Activated T-helper 1 cell treated with anti-CD3 and anti-CD28 coated beads, Interleukin-12 subunit alpha, Interleukin-12 subunit beta, Interleukin-2, Interleukin-4 antibody, amounts not matched to agents 30 ng/mL and 10 ng/mL and 1 ng/mL, durations not matched to agents 14 hours and 24 hours and 36 hours (primary cell): Measurements from ENCODE around the gene ZFPL1. TPM values are rescaled to one million over a fixed set of nuclear protein-coding genes. Genes with fewer than 3 reads are reported as not detected.

Experiments used
- DNase-seq: peaks from one replicate; pipeline ENCODE4 v3.0.0; 2021; ENCODE audit warnings: low spot score
- H3K27ac Mint-ChIP-seq: one replicate; pipeline ENCODE4 v1.8.0; 2021; ENCODE audit warnings: mild to moderate bottlenecking, mixed read lengths
- H3K27me3 Mint-ChIP-seq: one replicate; pipeline ENCODE4 v1.8.0; 2022; ENCODE audit warnings: mild to moderate bottlenecking, moderate library complexity, mixed read lengths; ENCODE audit not compliant: insufficient read depth
- H3K36me3 Mint-ChIP-seq: one replicate; pipeline ENCODE4 v1.8.0; 2021; ENCODE audit warnings: low read depth, mixed read lengths
- H3K4me1 Mint-ChIP-seq: one replicate; pipeline ENCODE4 v1.8.0; 2021; ENCODE audit warnings: low read depth, mixed read lengths
- H3K4me3 Mint-ChIP-seq: one replicate; pipeline ENCODE4 v1.8.0; 2021; ENCODE audit warnings: mild to moderate bottlenecking, moderate library complexity, mixed read lengths
- H3K9me3 Mint-ChIP-seq: one replicate; pipeline ENCODE4 v1.8.0; 2021; ENCODE audit warnings: mixed read lengths
- intact Hi-C: fragments of 100-400 bp; cut with micrococcal nuclease; formaldehyde crosslinking; loops from one replicate; pipeline ENCODE4 v1.15.1; 2024
- total RNA-seq: library from RNA; stranded (reverse); gene quantifications from 2 replicates; pipeline ENCODE4 v1.2.3, GENCODE V29; 2022

Gene ZFPL1
- total RNA-seq, 1 donor from 2014 or later: 31.9 TPM

DNA sequence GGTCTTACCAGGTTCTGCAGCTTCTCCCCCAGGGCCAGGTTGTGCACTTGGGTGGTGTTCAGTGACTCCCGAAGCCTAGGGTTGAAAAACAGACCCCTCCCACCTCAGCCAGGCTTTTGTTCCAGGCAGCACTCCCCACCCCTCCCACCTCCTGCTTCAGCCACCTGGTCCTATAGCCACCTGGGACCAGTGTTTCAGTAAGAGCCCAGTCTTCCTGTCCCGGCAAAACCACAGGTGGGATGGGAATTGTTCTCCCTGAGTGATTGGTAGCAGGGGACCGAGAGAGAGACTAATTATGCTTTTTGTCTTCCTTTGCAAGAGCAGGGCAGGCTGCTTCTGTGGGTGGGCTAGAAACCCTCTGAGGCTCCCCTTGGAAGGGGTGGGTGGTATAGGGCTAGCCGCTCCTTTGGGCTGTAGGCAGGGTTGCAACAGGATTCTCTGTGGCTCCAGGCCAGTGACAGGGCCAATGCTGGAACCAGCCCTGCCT, 17.2 kb upstream of the ZFPL1 start:
- Mint-ChIP-seq H3K27ac (no peak overlapping the region), H3K36me3 (no peaks in the 10 kb centered on the region), H3K27me3 (no peaks in the 10 kb centered on the region), H3K4me3 (no peak overlapping the region), H3K4me1 (no peaks in the 10 kb centered on the region), H3K9me3 (no peaks in the 10 kb centered on the region)
- intact Hi-C loops: no loop called here
- no peak for DNase-seq

DNA sequence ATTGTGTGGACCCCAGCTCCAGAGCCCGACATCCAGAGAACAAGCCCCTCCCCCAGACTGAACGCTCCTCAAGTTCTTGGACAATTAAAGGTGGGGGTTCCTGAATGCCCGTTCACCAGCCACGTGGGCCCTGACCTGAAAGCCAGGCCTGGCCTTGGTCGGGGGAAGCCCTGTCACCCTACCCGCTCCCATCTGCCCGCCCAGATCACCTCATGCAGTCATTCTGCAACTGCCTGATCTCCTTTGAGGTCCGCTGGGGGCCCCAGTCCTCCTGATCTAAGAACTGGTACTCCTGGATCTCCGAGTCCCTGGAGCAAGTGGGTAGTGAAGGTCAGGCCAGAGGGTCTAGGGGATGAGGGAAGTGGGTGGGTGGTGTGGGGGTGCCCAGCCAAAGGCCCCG, 16.6 kb upstream of the ZFPL1 start:
- no peaks in the 10 kb centered on the region for H3K27me3 Mint-ChIP-seq
- H3K4me3 Mint-ChIP-seq: no peak overlapping the region
- no peaks in the 10 kb centered on the region for H3K36me3 Mint-ChIP-seq
- H3K9me3 Mint-ChIP-seq: no peaks in the 10 kb centered on the region
- H3K4me1 Mint-ChIP-seq: no peaks in the 10 kb centered on the region
- H3K27ac Mint-ChIP-seq: no peak overlapping the region
- no peak for DNase-seq
- intact Hi-C loops: no loop called here

DNA sequence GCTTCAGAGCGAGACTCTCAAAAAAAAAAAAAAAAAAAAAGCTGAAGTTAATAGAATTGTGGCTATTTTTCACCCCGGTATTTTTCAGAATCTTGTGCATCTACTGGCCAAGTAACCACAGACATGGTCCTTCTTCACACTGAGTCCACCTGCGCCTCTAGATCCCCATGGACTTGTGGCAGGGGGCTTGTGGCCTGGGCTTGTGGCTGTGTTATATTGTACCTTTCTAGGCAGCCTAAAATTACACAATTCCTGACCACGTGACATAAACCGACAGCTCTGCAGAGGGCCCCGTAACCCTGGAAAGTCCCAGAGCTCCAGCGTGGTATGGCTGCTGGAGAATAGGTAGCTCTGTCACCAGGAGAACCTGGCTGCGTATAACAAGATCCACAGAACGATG, 14.8 kb upstream of the ZFPL1 start:
- Mint-ChIP-seq H3K36me3 (no peaks in the 10 kb centered on the region), H3K4me3 (no peak overlapping the region), H3K27ac (no peak overlapping the region), H3K4me1 (no peaks in the 10 kb centered on the region), H3K27me3 (no peaks in the 10 kb centered on the region), H3K9me3 (no peaks in the 10 kb centered on the region)
- DNase-seq: no peak
- intact Hi-C loops: loop anchor here (1.0 kb wide), 1 partner anchor 9 kb away; no protein-coding TSS in a partner anchor

DNA sequence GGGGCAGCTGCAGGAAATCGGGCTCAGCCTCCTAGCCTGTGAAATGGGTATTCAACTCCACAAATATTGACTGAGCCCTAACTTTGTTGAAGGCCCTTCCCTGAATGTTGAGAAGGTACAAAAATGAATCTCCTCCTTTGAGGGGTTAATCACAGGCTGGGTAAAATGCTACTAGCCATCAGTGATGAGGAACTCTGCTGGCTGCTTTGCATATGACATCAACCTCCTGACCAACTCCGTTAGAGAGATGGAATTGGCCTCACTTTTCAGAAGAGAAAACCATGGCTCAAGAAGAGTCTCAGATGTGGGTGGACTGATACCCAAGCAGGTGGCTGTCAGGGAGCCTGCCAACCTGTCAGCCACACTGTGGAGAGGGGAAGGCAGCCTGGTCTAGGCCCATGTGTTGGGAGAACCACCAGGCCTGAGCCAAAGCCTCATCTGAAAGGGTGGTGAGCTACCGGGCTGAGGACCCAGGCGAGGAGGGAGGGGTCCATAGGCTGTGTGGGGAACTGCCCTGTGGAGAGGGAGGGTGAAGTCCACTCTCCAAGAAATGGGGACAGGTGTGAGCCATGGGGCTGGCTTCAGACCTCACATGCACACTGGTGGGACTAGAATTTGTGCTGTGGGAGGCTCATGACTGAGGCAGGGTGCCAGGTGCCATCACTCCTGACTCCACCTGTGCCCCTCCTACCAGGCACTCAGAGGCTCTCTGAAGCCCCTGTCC, 12.0 kb upstream of the ZFPL1 start:
- no peaks in the 10 kb centered on the region for H3K9me3 Mint-ChIP-seq
- no peak overlapping the region for H3K4me3 Mint-ChIP-seq
- peaks cover 11% of the 10 kb centered on the region for H3K36me3 Mint-ChIP-seq
- intact Hi-C loops: no loop called here
- H3K27ac Mint-ChIP-seq: peak overlapping the region; percentile 29
- H3K4me1 Mint-ChIP-seq: peaks cover 4% of the 10 kb centered on the region
- H3K27me3 Mint-ChIP-seq: no peaks in the 10 kb centered on the region
- DNase-seq: no peak

DNA sequence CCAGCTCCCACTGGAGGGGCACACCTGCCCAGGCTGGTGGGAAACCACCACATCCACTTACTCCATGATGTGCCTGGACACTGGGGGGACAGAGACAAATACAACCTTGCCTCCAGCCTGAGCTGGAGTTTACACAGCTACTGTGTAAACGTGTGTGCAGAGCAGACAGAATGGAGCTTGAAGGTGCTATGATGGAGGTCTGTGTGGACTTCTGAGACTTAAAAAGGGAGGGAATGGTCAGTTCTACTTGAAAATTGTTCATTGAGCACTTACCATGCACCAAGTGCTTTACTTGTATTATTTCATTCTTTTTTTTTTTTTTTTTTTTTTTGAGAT, 11.4 kb upstream of the ZFPL1 start:
- Mint-ChIP-seq H3K4me1 (peaks cover 8% of the 10 kb centered on the region), H3K36me3 (peaks cover 13% of the 10 kb centered on the region), H3K9me3 (no peaks in the 10 kb centered on the region), H3K27ac (peak overlapping the region; percentile 23), H3K4me3 (no peak overlapping the region), H3K27me3 (no peaks in the 10 kb centered on the region)
- intact Hi-C loops: no loop called here
- DNase-seq: no peak

DNA sequence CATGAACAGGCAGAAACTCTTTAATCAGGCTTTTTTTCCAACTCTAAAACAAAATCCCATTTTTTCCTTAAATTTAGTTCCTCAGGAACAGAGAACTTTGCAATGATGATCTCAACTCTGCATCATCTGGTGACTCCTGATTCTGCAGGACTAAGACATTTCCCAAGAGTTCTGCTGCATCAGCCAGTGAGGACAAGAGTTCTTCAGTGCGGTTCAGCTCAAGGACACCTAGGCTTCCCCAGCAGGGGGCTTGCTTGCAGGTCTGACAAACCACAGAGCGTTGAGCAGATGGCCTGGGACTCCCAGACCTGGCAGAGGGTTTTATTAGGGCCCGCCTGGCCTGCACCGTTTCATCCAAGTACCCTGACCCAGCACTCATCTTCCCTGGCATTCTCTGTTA, 6.6 kb upstream of the ZFPL1 start:
- H3K9me3 Mint-ChIP-seq: no peaks in the 10 kb centered on the region
- H3K27ac Mint-ChIP-seq: peak overlapping the region; percentile 23
- no peak for DNase-seq
- intact Hi-C loops: no loop called here
- peaks cover 46% of the 10 kb centered on the region for H3K4me1 Mint-ChIP-seq
- peaks cover 37% of the 10 kb centered on the region for H3K36me3 Mint-ChIP-seq
- no peak overlapping the region for H3K4me3 Mint-ChIP-seq
- no peaks in the 10 kb centered on the region for H3K27me3 Mint-ChIP-seq

DNA sequence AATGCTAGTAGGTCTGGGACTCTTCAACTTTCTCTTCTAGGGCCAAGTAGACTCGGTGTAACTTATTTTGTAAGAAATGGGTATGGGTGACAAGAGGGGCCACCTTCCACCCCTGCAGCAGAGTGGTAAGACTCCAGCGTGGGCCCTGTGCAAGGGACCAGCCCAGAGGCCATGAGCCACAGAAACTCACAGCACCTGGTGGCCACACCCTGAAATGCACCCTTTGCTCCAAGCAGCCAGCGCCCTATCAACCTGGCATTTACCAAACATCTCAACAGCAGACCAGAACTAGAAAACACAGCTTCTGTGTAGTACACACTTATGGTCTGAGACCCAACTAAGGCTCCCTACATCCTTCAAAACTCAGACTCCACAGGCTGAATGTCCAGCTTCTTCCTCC, 5.9 kb upstream of the ZFPL1 start:
- peak overlapping the region; percentile 37 for H3K4me3 Mint-ChIP-seq
- intact Hi-C loops: loop anchor here (1.0 kb wide), 4 partner anchors 9 to 65 kb away; partner anchors contain the start of genes SAC3D1 and SNX15

DNA sequence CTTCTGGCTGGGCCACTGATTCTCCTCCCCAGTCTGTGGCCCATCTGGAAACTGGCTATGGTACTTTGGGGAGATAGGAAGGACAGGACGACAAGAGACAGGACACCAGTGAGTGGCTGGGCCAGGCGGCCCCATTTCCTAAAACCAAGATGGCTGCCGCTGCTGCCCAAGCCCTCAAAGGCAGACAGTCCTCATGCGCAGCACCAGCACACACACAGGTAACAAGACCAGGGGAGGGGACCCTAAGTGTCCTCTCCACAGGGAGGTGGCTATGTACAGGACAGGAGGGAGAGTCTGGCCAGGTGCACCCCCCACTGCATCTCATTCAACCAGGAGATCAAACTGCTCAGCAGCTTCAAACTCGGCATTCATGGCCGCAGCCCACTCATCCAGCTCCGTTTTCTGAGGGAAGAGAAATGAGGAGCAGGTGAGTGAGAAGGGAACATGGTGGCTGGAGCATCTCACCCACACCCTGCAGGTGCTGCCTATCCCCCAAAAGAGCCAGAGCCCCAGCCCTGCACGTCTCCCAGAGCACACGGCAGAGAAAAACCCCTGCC, 5.2 kb upstream of the ZFPL1 start:
- peak overlapping the region; percentile 17 for H3K4me3 Mint-ChIP-seq
- intact Hi-C loops: loop anchor here (1.0 kb wide), 4 partner anchors 10 to 66 kb away; partner anchors contain the start of genes SAC3D1 and SNX15
- peaks cover 43% of the 10 kb centered on the region for H3K36me3 Mint-ChIP-seq
- no peak for DNase-seq
- H3K4me1 Mint-ChIP-seq: peaks cover 60% of the 10 kb centered on the region
- no peaks in the 10 kb centered on the region for H3K27me3 Mint-ChIP-seq
- H3K9me3 Mint-ChIP-seq: no peaks in the 10 kb centered on the region
- H3K27ac Mint-ChIP-seq: peak overlapping the region; percentile 71

More for the DNA sequence above, 5.9 kb upstream of the ZFPL1 start:
- no peaks in the 10 kb centered on the region for H3K27me3 Mint-ChIP-seq
- peaks cover 53% of the 10 kb centered on the region for H3K4me1 Mint-ChIP-seq
- peaks cover 41% of the 10 kb centered on the region for H3K36me3 Mint-ChIP-seq
- H3K27ac Mint-ChIP-seq: peak overlapping the region; percentile 71
- H3K9me3 Mint-ChIP-seq: no peaks in the 10 kb centered on the region
- peak; percentile 61 for DNase-seq

DNA sequence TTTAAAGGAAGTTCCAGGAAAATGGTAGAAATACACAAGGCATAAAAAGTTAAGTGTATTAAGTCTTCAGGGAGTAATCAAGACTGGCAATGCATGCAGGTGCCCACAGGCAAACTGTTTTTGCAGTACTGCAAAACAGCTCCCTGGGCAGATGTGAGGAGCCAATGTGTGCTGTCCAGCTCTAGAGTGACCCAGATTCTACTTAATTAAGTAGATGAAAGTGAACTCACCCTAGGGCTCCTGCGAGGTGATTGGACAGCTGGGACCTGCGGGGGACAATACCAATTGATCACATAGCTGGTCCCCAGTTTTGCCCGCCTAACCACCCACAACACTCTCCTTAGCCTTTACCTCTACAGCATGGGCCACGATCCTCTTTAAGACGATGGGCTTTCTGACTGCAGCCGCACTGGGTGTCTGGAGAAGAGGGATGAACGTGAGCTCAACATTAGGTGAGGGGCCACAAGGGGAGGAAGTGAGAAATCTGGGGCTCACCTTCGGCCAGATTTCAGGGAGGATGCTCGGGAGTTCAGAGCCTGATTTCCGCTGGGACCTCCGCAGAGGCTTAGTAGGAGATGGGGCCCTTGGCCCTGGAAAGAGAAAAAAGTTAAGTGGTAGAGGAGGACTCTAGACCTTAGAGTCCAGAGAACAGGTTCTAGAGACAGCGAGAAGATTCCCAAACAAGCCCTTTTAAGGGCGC, 738 bp upstream of the ZFPL1 start:
- peak overlapping the region; percentile 98 for H3K4me3 Mint-ChIP-seq
- DNase-seq: no peak
- intact Hi-C loops: no loop called here
- H3K9me3 Mint-ChIP-seq: no peaks in the 10 kb centered on the region
- peaks cover 34% of the 10 kb centered on the region for H3K36me3 Mint-ChIP-seq
- H3K4me1 Mint-ChIP-seq: peaks cover 66% of the 10 kb centered on the region
- no peaks in the 10 kb centered on the region for H3K27me3 Mint-ChIP-seq
- H3K27ac Mint-ChIP-seq: peak overlapping the region; percentile 97

DNA sequence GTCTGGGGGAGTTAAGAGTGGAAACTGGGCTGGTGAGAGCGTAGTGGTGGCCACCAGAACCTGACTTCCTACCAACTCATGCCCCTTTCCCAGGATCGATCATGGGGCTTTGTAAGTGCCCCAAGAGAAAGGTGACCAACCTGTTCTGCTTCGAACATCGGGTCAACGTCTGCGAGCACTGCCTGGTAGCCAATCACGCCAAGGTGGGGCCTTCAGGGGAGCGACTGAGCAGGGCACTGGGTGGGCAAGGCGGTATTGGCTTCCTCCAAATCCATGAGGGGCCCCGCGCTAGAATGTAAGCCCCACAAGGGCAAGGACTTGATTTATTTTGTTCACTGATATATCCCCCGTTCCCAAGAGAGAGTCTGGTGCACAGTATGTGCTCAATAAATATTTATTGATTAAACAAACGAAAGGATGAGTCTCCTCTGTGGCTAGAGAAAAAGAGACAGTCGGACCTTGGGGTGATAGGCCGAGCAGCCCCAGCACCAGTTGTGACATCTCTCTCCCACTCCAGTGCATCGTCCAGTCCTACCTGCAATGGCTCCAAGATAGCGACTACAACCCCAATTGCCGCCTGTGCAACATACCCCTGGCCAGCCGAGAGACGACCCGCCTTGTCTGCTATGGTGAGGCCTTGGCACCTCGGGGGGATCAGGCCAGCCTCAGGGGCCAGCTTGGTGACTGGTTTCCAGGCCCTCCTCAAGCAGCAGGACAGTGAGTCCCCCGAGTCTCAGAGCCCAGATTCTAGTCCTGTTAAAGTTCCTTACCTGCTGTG, 765 bp downstream of the ZFPL1 start:
- intact Hi-C loops: loop anchor here (1.0 kb wide), 12 partner anchors 12 to 274 kb away; partner anchors contain the start of genes ATG2A, EHD1, FAU and MEN1
- Mint-ChIP-seq H3K36me3 (peaks cover 40% of the 10 kb centered on the region), H3K4me1 (peaks cover 56% of the 10 kb centered on the region), H3K27me3 (no peaks in the 10 kb centered on the region), H3K9me3 (no peaks in the 10 kb centered on the region), H3K27ac (peak overlapping the region; percentile 97), H3K4me3 (peak overlapping the region; percentile 98)
- no peak for DNase-seq

DNA sequence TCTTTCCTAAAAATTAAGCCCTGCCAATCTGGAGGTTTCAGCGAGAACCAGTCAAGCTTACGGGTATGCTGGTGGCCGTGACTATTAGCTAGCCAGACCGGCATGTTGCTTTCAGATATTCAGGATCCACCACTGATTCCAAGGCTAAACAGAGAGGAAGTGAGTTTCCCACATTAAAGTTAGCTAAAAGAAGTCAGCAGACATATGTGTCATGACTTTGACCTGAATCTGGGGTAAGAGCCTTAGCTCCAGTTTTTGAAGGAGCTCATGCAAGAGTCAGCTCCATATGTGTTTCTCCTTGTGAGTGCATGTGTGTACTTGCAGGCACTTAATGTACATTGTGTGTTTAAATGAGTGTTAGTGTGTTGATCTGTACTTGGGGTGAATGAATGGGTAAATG, 1.4 kb downstream of the ZFPL1 start:
- no peak for DNase-seq
- intact Hi-C loops: no loop called here
- H3K27me3 Mint-ChIP-seq: no peaks in the 10 kb centered on the region
- no peaks in the 10 kb centered on the region for H3K9me3 Mint-ChIP-seq
- peaks cover 38% of the 10 kb centered on the region for H3K36me3 Mint-ChIP-seq
- H3K4me1 Mint-ChIP-seq: peaks cover 53% of the 10 kb centered on the region
- H3K27ac Mint-ChIP-seq: peak overlapping the region; percentile 20
- H3K4me3 Mint-ChIP-seq: peak overlapping the region; percentile 98

DNA sequence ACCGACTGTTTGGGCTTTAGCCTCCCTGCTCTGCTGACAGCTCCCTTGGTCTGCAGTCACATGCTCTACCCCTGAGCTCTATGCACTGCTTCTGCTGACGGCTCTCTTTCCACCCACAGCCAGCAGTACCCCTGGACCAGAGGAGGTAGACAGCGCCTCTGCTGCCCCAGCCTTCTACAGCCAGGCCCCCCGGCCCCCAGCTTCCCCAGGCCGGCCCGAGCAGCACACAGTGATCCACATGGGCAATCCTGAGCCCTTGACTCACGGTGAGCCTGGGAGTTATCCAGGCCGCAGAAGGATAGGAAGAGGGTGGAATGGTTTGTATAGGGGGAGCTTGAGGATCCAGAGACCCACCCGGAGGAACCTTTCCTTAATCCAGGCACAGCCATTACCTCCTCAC, 2.8 kb downstream of the ZFPL1 start:
- Mint-ChIP-seq H3K27ac (no peak overlapping the region), H3K36me3 (peaks cover 29% of the 10 kb centered on the region), H3K4me3 (peak overlapping the region; percentile 39), H3K9me3 (no peaks in the 10 kb centered on the region), H3K4me1 (peaks cover 41% of the 10 kb centered on the region), H3K27me3 (no peaks in the 10 kb centered on the region)
- no peak for DNase-seq
- intact Hi-C loops: no loop called here
